ENCODE data around the gene ISM1. TPM values are rescaled to one million over a fixed set of nuclear protein-coding genes. Genes with fewer than 3 reads are reported as not detected.

The ISM1 gene
- total and polyA plus RNA-seq, 2 donors (not counting 3 experiments of a cell fraction or from before 2014, with no cell fraction given) = not detected

DNA sequence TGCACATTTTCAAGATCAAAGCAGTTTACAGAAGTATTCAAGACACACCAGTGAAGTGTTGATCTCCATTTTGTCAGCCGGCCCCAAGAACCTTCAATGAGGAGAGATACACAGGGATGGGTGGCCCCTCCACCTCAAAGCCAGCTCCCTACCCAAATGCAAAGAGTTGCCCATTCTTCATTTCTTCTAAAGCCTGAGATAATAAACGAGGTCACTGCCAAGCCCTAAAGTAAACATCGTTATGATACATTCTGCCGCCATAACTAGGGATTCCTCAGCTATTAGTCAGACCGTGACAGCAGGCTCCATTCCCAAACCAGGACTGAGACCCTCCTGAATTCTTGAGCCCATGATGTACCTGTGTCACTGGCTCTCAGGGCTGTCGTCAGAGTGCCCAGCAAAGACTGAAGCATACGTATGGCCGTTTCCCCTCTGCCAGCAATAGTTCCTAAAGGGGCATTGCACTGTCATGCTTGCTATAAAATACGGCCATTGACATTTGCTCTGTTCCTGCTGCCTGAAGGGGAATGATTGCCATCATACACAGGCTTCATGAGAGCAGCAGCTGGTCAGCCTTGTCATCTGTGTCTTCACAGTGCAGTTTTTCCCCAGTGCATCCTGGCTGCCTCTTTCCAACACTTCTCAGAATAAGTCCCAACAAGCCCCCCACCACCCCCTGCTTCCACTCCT, 41.7 kb downstream of the ISM1 start:
- Histone ChIP-seq H3K9me3 (replicated peaks; ENCODE audit: control insufficient read depth, insufficient read depth, low read length) (no peaks in the 10 kb centered on the region), H3K4me1 (ENCODE audit: control insufficient read depth, extremely low read depth, insufficient read depth, low read length) (peaks cover 12% of the 10 kb centered on the region), H3K27me3 (ENCODE audit: control insufficient read depth in 2 of 2, insufficient read depth in 2 of 2, low read length in 2 of 2) (peaks cover 2% of the 10 kb centered on the region in 2 experiments), H4K20me1 (replicated peaks; ENCODE audit: control insufficient read depth, extremely low read depth, insufficient read depth, low read length) (no peaks in the 10 kb centered on the region), H3K36me3 (ENCODE audit: control insufficient read depth in 2 of 2, extremely low read depth in 1 of 2, insufficient read depth in 2 of 2, low read length in 2 of 2) (no peaks in the 10 kb centered on the region), H3K4me2 (ENCODE audit: insufficient read depth, low read length) (peak overlapping the region; percentile 16), H3K9me1 (replicated peaks; ENCODE audit: control insufficient read depth, extremely low read depth, insufficient read depth, low read length) (no peaks in the 10 kb centered on the region), H3K27ac (ENCODE audit: insufficient read depth, low read depth, low read length) (peak overlapping the region; percentile 10), H2AFZ (ENCODE audit: low read depth, low read length) (peak overlapping the region; percentile 79), H3K9ac (replicated peaks; ENCODE audit: extremely low read depth, insufficient read depth, low read length) (no peak overlapping the region), H3K79me2 (ENCODE audit: control insufficient read depth, insufficient read depth, low read length) (no peaks in the 10 kb centered on the region), H3K4me3 (replicated peaks in 1 of 3; ENCODE audit: insufficient read depth in 1 of 3, low read depth in 1 of 3, low read length in 3 of 3) (no peak overlapping the region)
- no TSS peak for BruUV-seq (replicated peaks)
- POLR2A ChIA-PET = no interaction called here
- CTCF ChIA-PET = interaction anchor here (0.6 to 3.3 kb wide), 20 partner anchors 8 to 339 kb away, joined by 3 to 24 read pairs (median 4); no protein-coding TSS in a partner anchor
- FAIRE-seq = peak; percentile 33
- intact Hi-C loops (cut with micrococcal nuclease) = loop anchor here (1.0 to 2.0 kb wide), 3 partner anchors 40 to 338 kb away; no protein-coding TSS in a partner anchor
- no peak for DNase-seq (ENCODE audit: low read depth, low spot score)
- dilution Hi-C loops (cut with MboI; ENCODE audit: extremely low pct_ligation_motif_present, low sequenced_read_pairs) = no loop called here
- no peak for TF ChIP-seq MYC (IDR thresholded peaks at IDR 0.05; ENCODE audit: low read depth, low read length)
- TF ChIP-seq JUN (IDR thresholded peaks at IDR 0.05; ENCODE audit: borderline replicate concordance, insufficient read depth, insufficient read length, low read depth) = no peak
- TF ChIP-seq POLR2AphosphoS5 (IDR thresholded peaks at IDR 0.05; ENCODE audit: insufficient read depth, low read depth, low read length) = no peak
- no peak for TF ChIP-seq GATA2 (IDR thresholded peaks at IDR 0.05; ENCODE audit: insufficient read depth, insufficient read length, low read depth, low read length)
- TF ChIP-seq POLR2A (IDR thresholded peaks at IDR 0.05; ENCODE audit: low read depth, low read length) = no peak
- TF ChIP-seq, protein P1, sequence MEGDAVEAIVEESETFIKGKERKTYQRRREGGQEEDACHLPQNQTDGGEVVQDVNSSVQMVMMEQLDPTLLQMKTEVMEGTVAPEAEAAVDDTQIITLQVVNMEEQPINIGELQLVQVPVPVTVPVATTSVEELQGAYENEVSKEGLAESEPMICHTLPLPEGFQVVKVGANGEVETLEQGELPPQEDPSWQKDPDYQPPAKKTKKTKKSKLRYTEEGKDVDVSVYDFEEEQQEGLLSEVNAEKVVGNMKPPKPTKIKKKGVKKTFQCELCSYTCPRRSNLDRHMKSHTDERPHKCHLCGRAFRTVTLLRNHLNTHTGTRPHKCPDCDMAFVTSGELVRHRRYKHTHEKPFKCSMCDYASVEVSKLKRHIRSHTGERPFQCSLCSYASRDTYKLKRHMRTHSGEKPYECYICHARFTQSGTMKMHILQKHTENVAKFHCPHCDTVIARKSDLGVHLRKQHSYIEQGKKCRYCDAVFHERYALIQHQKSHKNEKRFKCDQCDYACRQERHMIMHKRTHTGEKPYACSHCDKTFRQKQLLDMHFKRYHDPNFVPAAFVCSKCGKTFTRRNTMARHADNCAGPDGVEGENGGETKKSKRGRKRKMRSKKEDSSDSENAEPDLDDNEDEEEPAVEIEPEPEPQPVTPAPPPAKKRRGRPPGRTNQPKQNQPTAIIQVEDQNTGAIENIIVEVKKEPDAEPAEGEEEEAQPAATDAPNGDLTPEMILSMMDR (IDR thresholded peaks at IDR 0.05; ENCODE audit: extremely low read depth in 1 of 2, insufficient read depth in 1 of 2, low read depth in 1 of 2, low read length in 2 of 2) = no peak
- TF ChIP-seq EZH2 (IDR thresholded peaks at IDR 0.05; ENCODE audit: borderline replicate concordance, low read depth, low read length, severe bottlenecking) = no peak
- TF ChIP-seq, protein P2, sequence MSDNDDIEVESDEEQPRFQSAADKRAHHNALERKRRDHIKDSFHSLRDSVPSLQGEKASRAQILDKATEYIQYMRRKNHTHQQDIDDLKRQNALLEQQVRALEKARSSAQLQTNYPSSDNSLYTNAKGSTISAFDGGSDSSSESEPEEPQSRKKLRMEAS (IDR thresholded peaks at IDR 0.05; ENCODE audit: insufficient read depth, insufficient read length) = no peak
- TF ChIP-seq FOS (IDR thresholded peaks at IDR 0.05; ENCODE audit: borderline replicate concordance, insufficient read depth, low read length) = no peak

All from endothelial cell of umbilical vein (primary cell).